ENCODE measurements around the gene VPREB1. TPM values are rescaled to one million over a fixed set of nuclear protein-coding genes. Genes with fewer than 3 reads are reported as not detected.
"Not testable (repeated sequence)": the region's sequence is repeated elsewhere in the genome, so short reads cannot be mapped to it uniquely, and the experiment has no call there.

The VPREB1 gene
- total and polyA plus RNA-seq, 2 donors (not counting 1 experiment from before 2014, with no cell fraction given): not detected

GRCh38 chr22:22218302-22218701 is 26.3 kb upstream of the VPREB1 start:
- H3K4me2 ChIP-seq (ENCODE audit: extremely low read depth, insufficient read depth, low read length): no peak overlapping the region
- no peaks in the 10 kb centered on the region for H3K27me3 ChIP-seq (ENCODE audit: control insufficient read depth, insufficient read depth, low read length)
- no peak for DNase-seq (ENCODE audit: low read depth in 2 of 2)
- no peak overlapping the region for H2AFZ ChIP-seq (ENCODE audit: low read length)
- no peaks in the 10 kb centered on the region for H3K4me1 ChIP-seq (ENCODE audit: control insufficient read depth, extremely low read depth, insufficient read depth, low read length)
- no peak overlapping the region for H3K9ac ChIP-seq (ENCODE audit: insufficient read depth, low read length)
- no peak for TF ChIP-seq CTCF (conservative IDR thresholded peaks at IDR 0.05 in 1 of 2, IDR thresholded peaks at IDR 0.05 in 1 of 2; ENCODE audit: low read depth in 1 of 2, low read length in 2 of 2)
- no peak for TF ChIP-seq EZH2 (IDR thresholded peaks at IDR 0.05; ENCODE audit: low read length, missing control alignments)
- H3K36me3 ChIP-seq (ENCODE audit: control insufficient read depth, insufficient read depth, low read length): no peaks in the 10 kb centered on the region
- no peak overlapping the region for H3K27ac ChIP-seq (ENCODE audit: insufficient read depth, low read length)
- H3K4me3 ChIP-seq (replicated peaks in 1 of 4; ENCODE audit: control extremely low read depth in 1 of 4, insufficient read depth in 1 of 4, low read depth in 3 of 4, low read length in 4 of 4): no peak overlapping the region
- no peaks in the 10 kb centered on the region for H3K9me3 ChIP-seq (ENCODE audit: control insufficient read depth, insufficient read depth, low read depth, low read length)
- no peaks in the 10 kb centered on the region for H4K20me1 ChIP-seq (ENCODE audit: control insufficient read depth, extremely low read depth, insufficient read depth, low read length)
- H3K79me2 ChIP-seq (ENCODE audit: control insufficient read depth, insufficient read depth, low read length): no peaks in the 10 kb centered on the region

GRCh38 chr22:22219140-22219996 is 25.2 kb upstream of the VPREB1 start:
- DNase-seq (ENCODE audit: low read depth in 2 of 2): no peak
- Histone ChIP-seq H2AFZ (ENCODE audit: low read length) (no peak overlapping the region), H3K9ac (ENCODE audit: insufficient read depth, low read length) (no peak overlapping the region), H3K27ac (ENCODE audit: insufficient read depth, low read length) (no peak overlapping the region), H3K4me3 (replicated peaks in 1 of 4; ENCODE audit: control extremely low read depth in 1 of 4, insufficient read depth in 1 of 4, low read depth in 3 of 4, low read length in 4 of 4) (no peak overlapping the region), H3K9me3 (ENCODE audit: control insufficient read depth, insufficient read depth, low read depth, low read length) (no peaks in the 10 kb centered on the region), H4K20me1 (ENCODE audit: control insufficient read depth, extremely low read depth, insufficient read depth, low read length) (no peaks in the 10 kb centered on the region), H3K27me3 (ENCODE audit: control insufficient read depth, insufficient read depth, low read length) (no peaks in the 10 kb centered on the region), H3K4me2 (ENCODE audit: extremely low read depth, insufficient read depth, low read length) (no peak overlapping the region), H3K4me1 (ENCODE audit: control insufficient read depth, extremely low read depth, insufficient read depth, low read length) (no peaks in the 10 kb centered on the region), H3K79me2 (ENCODE audit: control insufficient read depth, insufficient read depth, low read length) (no peaks in the 10 kb centered on the region), H3K36me3 (ENCODE audit: control insufficient read depth, insufficient read depth, low read length) (no peaks in the 10 kb centered on the region)
- TF ChIP-seq CTCF (conservative IDR thresholded peaks at IDR 0.05 in 1 of 2, IDR thresholded peaks at IDR 0.05 in 1 of 2; ENCODE audit: low read depth in 1 of 2, low read length in 2 of 2): no peak
- no peak for TF ChIP-seq EZH2 (IDR thresholded peaks at IDR 0.05; ENCODE audit: low read length, missing control alignments)

GRCh38 chr22:22221043-22221442 is 23.5 kb upstream of the VPREB1 start:
- H3K36me3 ChIP-seq (ENCODE audit: control insufficient read depth, insufficient read depth, low read length); H3K27ac ChIP-seq (ENCODE audit: insufficient read depth, low read length); H2AFZ ChIP-seq (ENCODE audit: low read length); H3K4me3 ChIP-seq (replicated peaks in 1 of 4; ENCODE audit: control extremely low read depth in 1 of 4, insufficient read depth in 1 of 4, low read depth in 3 of 4, low read length in 4 of 4); H3K4me2 ChIP-seq (ENCODE audit: extremely low read depth, insufficient read depth, low read length); H3K9me3 ChIP-seq (ENCODE audit: control insufficient read depth, insufficient read depth, low read depth, low read length); H3K4me1 ChIP-seq (ENCODE audit: control insufficient read depth, extremely low read depth, insufficient read depth, low read length); H3K79me2 ChIP-seq (ENCODE audit: control insufficient read depth, insufficient read depth, low read length); DNase-seq (ENCODE audit: low read depth in 2 of 2); H3K27me3 ChIP-seq (ENCODE audit: control insufficient read depth, insufficient read depth, low read length); H3K9ac ChIP-seq (ENCODE audit: insufficient read depth, low read length); H4K20me1 ChIP-seq (ENCODE audit: control insufficient read depth, extremely low read depth, insufficient read depth, low read length): not testable (repeated sequence)

All from fibroblast of lung (primary cell).